ENCODE data around the gene RHBDF2. TPM values are rescaled to one million over a fixed set of nuclear protein-coding genes. Genes with fewer than 3 reads are reported as not detected.

RHBDF2 gene
- total RNA-seq, 1 experiment from 2014 or later = 39.6 TPM

- Histone ChIP-seq H3K79me2 (ENCODE audit: low read depth) (peaks cover 90% of the 10 kb centered on the region), H3K27ac (peak overlapping the region; percentile 98), H4K20me1 (ENCODE audit: insufficient read depth) (peaks cover 12% of the 10 kb centered on the region; the same call in 1 of the 2 replicates), H3K4me3 (peak overlapping the region; percentile 53; the same call in 1 of the 2 replicates), H3F3A (ENCODE audit: insufficient read depth, low read depth) (peaks cover 35% of the 10 kb centered on the region), H3K27me3 (ENCODE audit: insufficient read depth, low read depth) (no peaks in the 10 kb centered on the region), H3K9me2 (ENCODE audit: insufficient read depth) (no peaks in the 10 kb centered on the region), H3K4me2 (peak overlapping the region; percentile 90), H3K4me1 (replicated peaks; ENCODE audit: insufficient read depth) (peaks cover 45% of the 10 kb centered on the region), H2AFZ (no peak overlapping the region), H3K9me3 (ENCODE audit: insufficient read depth, low read depth) (no peaks in the 10 kb centered on the region), H3K36me3 (ENCODE audit: low read depth) (no peaks in the 10 kb centered on the region)
- TSS peak; percentile 18 for BruUV-seq (replicated peaks)
- intact Hi-C loops (cut with micrococcal nuclease; ENCODE audit: unreplicated experiment) = loop anchor here (1.0 kb wide), 1 partner anchor 47 kb away; no protein-coding TSS in a partner anchor
- CTCF ChIA-PET = no interaction called here
- TF ChIP-seq EZH2 (IDR thresholded peaks at IDR 0.05; ENCODE audit: low read depth) = no peak
- DNase-seq = no peak
- POLR2A ChIA-PET (ENCODE audit: unreplicated experiment) = no interaction called here
These were observed 55.4 kb downstream of the RHBDF2 start for GRCh38 chr17:76445697-76446448.

- POLR2A ChIA-PET (ENCODE audit: unreplicated experiment) = no interaction called here
- CTCF ChIA-PET = interaction anchor here (0.5 to 1.2 kb wide), 2 partner anchors 14 to 73 kb away, joined by 10 to 15 read pairs; no protein-coding TSS in a partner anchor
These were observed 56.5 kb downstream of the RHBDF2 start for GRCh38 chr17:76444518-76445311.

More at GRCh38 chr17:76444518-76445311, 56.5 kb downstream of the RHBDF2 start:
- H3K27ac ChIP-seq = peak overlapping the region; percentile 98
- peaks cover 35% of the 10 kb centered on the region for H3F3A ChIP-seq (ENCODE audit: insufficient read depth, low read depth)
- no peak for DNase-seq
- no peak overlapping the region for H3K4me3 ChIP-seq
- no peak overlapping the region for H2AFZ ChIP-seq
- no peaks in the 10 kb centered on the region for H3K36me3 ChIP-seq (ENCODE audit: low read depth)
- no peak for TF ChIP-seq EZH2 (IDR thresholded peaks at IDR 0.05; ENCODE audit: low read depth)
- no peak for TF ChIP-seq CTCF (conservative IDR thresholded peaks at IDR 0.05)
- intact Hi-C loops (cut with micrococcal nuclease; ENCODE audit: unreplicated experiment) = loop anchor here (1.0 kb wide), 1 partner anchor 45 kb away; no protein-coding TSS in a partner anchor
- BruUV-seq (replicated peaks) = no TSS peak
- peak overlapping the region; percentile 90 for H3K4me2 ChIP-seq
- no peaks in the 10 kb centered on the region for H3K9me3 ChIP-seq (ENCODE audit: insufficient read depth, low read depth)
- H3K4me1 ChIP-seq (replicated peaks; ENCODE audit: insufficient read depth) = peaks cover 44% of the 10 kb centered on the region
- H3K79me2 ChIP-seq (ENCODE audit: low read depth) = peaks cover 89% of the 10 kb centered on the region
- no peaks in the 10 kb centered on the region for H3K9me2 ChIP-seq (ENCODE audit: insufficient read depth)
- H3K27me3 ChIP-seq (ENCODE audit: insufficient read depth, low read depth) = no peaks in the 10 kb centered on the region
- H4K20me1 ChIP-seq (ENCODE audit: insufficient read depth) = peaks cover 12% of the 10 kb centered on the region; the same call in 1 of the 2 replicates

All from PC-9 (cell line).